ENCODE measurements around the gene KLF3.

The KLF3 gene

GRCh38 chr4:38675146-38676121 is 11.4 kb downstream of the KLF3 start:
- peak; percentile 90 for DNase-seq

- DNase-seq: no peak
These were observed 13.0 kb downstream of the KLF3 start for GRCh38 chr4:38676986-38677385.

DNA sequence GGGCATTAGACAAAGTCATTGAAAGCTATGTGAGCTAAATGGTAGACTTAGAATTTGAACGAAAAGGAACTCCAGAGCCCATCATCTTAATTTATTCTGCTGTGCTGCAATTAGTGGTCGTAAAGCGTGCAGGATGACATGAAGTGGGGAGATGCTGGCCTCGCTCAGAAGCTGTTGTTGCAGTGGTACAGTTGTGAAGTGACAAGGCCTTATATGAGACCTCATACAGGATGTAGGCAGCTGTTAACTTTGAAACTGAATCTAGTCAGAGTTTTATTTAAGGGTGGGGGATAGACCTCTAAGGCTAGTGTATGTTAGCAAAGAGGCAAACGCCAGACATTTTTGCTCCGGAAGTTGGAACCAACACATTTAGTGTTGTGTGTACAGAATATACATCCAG is 13.4 kb downstream of the KLF3 start:
- DNase-seq: no peak

- DNase-seq: no peak
These were observed 14.1 kb downstream of the KLF3 start for GRCh38 chr4:38678078-38678477.

- DNase-seq: no peak
These were observed 15.9 kb downstream of the KLF3 start for GRCh38 chr4:38679921-38680320.

- no peak for DNase-seq
These were observed 17.4 kb downstream of the KLF3 start for GRCh38 chr4:38681281-38681991.

GRCh38 chr4:38682336-38682735 is 18.3 kb downstream of the KLF3 start:
- DNase-seq: no peak

DNA sequence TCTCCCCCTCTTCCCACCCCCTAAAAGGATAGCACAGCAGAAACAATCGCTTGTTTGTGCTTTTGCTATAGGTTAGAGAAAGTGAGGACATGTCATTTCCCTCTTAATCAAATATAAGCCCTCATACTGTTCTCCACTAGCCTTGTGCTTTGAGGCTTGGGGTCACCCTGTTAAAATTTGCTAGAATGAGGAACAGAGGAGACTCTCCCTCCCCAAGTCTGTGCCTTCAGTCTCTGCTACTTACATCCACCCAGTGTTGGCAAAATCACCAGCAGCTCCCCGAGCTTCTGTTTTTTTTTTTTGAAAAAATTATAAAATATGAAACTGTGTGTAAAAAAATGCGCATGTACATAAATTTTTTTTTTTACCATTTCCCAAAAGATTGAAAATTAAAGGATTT is 19.3 kb downstream of the KLF3 start:
- no peak for DNase-seq

DNA sequence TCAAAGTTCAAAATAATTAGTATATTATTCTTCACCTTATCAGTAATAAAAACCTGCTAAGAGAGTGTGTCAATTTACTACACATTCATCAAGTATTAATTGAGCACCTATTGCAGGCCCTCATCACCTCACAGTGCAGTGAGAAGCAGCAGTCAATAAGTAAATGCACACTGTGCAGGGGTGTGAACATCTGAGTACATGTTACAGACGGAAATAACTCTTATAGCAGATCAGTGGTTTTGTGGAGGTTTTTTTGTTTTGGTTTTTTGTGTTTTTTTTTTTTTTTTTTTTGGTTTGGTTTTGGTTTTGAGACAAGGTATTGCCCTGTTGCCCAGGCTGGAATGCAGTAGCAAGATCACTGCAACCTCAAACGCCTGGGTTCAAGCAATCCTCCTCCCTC is 20.3 kb downstream of the KLF3 start:
- no peak for DNase-seq

GRCh38 chr4:38684951-38685844 is 21.2 kb downstream of the KLF3 start:
- DNase-seq: no peak

- no peak for DNase-seq
These were observed 22.7 kb downstream of the KLF3 start for GRCh38 chr4:38686682-38687081.

DNA sequence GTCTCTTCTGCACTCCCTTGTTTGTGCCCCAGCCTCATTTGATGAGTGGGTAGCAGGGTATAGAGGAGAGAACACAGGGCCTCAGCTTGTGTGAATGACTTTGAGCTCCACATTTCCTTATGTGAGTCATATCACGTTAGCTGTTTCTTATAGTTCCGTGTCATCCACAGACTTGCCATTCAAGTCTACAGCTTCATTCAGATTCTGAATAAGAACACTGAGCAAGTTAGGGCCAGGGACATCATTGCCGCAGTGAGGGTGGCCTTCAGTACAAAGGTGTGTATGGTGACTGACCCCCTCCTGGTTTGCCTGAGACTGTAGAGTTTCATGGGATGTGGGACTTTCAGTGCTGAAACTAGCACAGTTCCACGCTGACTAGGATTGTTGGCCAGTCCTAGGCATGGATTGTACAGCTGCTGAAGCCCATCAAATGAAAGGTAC is 23.6 kb downstream of the KLF3 start:
- DNase-seq: peak; percentile 46

- no peak for DNase-seq
These were observed 24.8 kb downstream of the KLF3 start for GRCh38 chr4:38688676-38689355.

- no peak for DNase-seq
These were observed 27.4 kb downstream of the KLF3 start for GRCh38 chr4:38691251-38692008.

- DNase-seq: no peak
These were observed 28.4 kb downstream of the KLF3 start for GRCh38 chr4:38692421-38692820.

GRCh38 chr4:38693569-38693968 is 29.6 kb downstream of the KLF3 start:
- DNase-seq: no peak

- no peak for DNase-seq
These were observed 30.3 kb downstream of the KLF3 start for GRCh38 chr4:38694330-38694729.

DNA sequence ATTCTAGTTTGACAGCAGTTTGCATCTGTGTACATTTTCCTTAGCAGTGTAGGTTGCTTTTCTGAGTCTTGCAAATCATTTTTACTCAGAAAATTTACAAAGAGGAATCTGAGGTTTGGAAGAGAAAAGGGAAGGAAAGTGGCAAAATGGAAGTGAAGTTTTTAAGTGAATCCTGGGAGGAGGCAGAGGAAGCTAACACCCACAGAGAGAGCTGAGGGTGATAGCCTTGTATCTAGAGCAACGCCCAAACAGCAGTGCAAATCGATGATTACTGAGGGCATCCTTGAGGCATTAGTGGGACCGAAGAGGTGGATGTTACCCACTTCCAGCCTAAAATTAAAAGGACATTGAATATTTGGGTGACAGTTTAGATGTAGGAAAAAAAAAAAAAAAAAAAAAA is 31.8 kb downstream of the KLF3 start:
- no peak for DNase-seq

GRCh38 chr4:38696697-38697096 is 32.7 kb downstream of the KLF3 start:
- DNase-seq: no peak

GRCh38 chr4:38698176-38698575 is 34.2 kb downstream of the KLF3 start:
- DNase-seq: no peak

GRCh38 chr4:38699112-38699511 is 35.1 kb downstream of the KLF3 start:
- no peak for DNase-seq

GRCh38 chr4:38703635-38704034 is 39.6 kb downstream of the KLF3 start:
- no peak for DNase-seq
